NCI-H345 (cell line): ENCODE data around the gene PLCB1.
"Not testable (repeated sequence)": the region's sequence is repeated elsewhere in the genome, so short reads cannot be mapped to it uniquely, and the experiment has no call there.

Source experiments
- DNase-seq: peaks from one replicate; lab custom pipeline; 2025; lab: John Stamatoyannopoulos, UW

PLCB1 gene

DNA sequence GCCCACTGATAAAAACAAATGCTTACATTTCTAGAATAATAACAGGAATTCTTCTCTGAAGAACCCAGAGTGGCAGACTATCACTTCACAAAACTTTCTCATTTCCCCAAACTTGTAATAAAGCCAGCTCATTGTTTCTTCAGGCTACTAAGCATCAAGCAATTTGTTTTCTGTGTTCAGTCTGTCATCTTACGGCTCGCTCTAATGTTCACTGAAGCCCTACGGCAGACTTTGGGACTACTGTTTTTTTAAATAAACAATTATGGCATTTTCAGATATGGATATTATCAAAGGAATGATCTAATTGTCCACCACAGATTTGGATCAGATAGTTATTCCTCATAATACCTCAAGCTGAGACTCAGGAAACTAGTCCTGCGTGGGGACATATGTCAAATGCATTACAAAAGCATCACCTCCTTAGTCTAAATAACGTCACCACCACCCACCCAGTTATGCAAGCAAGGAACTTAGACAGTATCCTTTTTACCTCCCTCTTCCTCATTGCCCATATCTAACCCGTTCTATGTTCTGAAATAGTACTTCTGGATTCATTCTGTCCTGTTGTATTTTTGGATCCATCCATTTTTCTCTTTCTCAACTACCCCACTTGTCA is 415.1 kb downstream of the PLCB1 start:
- no peak for DNase-seq

GRCh38 chr20:8547968-8548588 is 416.0 kb downstream of the PLCB1 start:
- DNase-seq: no peak

- DNase-seq: no peak
Measured at GRCh38 chr20:8549192-8549591, 417.1 kb downstream of the PLCB1 start.

GRCh38 chr20:8557711-8558110 is 425.6 kb downstream of the PLCB1 start:
- no peak for DNase-seq

- no peak for DNase-seq
Measured at GRCh38 chr20:8562356-8562755, 430.3 kb downstream of the PLCB1 start.

- no peak for DNase-seq
Measured at GRCh38 chr20:8568075-8568474, 436.0 kb downstream of the PLCB1 start.

DNA sequence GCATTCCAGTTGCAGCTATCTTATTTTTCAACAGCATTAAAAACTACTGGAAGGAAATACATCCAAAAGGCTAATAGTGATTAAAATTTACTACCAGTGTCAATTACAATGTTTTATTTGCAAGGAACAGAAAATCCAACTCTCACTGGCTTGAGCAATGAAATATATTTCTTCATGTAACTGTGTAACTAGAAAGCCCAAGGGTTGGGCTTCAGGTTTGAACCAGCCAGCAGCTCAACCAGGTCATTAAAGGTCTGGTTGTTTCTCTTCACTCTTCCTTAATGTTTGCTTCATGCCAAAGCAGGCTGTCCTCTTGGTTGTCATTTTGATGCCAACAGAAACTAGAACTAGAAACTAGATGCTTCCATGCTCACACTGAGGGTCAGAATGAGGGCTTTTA is 437.7 kb downstream of the PLCB1 start:
- no peak for DNase-seq

DNA sequence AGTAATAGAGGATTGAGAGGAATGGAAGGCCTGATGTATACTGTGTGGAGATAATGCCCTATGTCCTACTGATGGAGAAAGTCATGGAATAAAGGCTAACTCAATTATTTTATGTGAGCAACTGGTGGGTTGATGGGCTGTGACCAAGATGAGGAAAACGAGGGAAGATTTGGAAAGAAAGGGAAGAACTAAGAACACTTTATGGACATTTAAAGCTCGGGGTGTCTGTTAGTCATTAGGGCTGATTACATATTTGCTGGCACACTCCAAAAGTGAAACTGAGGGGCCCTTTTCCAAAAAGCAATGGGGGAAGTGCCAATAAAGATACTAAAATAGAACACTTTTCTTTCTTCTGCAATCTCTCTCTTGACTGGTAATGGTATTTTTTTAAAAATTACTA is 439.5 kb downstream of the PLCB1 start:
- no peak for DNase-seq

- DNase-seq: no peak
Measured at GRCh38 chr20:8573686-8574085, 441.6 kb downstream of the PLCB1 start.

DNA sequence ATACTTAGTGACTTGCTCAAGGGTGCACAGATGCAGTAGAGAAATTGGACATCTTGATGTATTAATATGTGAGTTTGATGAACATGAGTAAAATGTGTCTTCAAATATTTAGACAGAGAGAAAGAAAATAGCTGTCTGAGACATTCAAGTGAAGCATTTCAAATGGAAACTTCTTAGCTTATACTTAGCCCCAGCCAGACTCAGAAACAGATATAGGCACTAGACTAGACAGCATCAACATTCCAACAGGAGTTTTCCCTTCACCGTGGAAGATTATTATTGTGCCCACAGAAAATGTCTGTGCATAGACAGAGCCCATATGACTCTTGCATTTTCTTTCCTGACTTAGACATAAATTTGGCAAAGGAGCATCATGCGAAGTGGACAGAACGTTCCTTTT is 443.0 kb downstream of the PLCB1 start:
- no peak for DNase-seq

DNA sequence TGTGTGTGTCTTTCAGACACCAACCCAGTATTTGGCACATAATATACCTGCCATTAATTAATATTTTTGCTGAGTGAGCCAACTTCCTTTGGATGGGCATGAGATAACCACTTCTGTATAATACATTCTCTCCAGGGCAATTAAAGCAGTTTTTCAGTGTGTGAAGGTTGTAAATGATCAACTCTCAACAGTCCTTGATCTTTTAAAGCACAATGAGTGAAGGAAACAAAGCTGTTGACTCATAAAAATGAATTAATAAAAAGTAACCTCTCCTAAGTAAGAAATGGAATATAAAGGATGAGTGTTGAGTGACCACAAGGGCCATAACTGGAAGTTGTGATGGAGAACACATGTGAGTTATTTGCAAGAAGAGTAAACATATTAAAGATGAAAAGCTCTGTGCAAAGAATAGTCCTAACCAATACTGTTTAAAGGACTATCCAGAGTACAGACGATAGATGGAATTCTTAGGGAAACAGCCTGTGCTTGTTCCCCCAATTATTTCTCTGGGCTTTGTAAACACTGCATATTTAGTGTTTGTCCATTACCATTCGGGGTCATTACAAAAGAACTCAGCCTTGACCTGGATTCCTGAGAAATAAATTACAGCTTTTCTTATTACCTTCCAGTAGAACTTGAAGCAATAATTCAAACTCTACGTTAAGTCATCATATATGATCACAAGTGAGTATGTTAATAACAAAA is 446.2 kb downstream of the PLCB1 start:
- no peak for DNase-seq

- DNase-seq: no peak
Measured at GRCh38 chr20:8579035-8579434, 447.0 kb downstream of the PLCB1 start.

DNA sequence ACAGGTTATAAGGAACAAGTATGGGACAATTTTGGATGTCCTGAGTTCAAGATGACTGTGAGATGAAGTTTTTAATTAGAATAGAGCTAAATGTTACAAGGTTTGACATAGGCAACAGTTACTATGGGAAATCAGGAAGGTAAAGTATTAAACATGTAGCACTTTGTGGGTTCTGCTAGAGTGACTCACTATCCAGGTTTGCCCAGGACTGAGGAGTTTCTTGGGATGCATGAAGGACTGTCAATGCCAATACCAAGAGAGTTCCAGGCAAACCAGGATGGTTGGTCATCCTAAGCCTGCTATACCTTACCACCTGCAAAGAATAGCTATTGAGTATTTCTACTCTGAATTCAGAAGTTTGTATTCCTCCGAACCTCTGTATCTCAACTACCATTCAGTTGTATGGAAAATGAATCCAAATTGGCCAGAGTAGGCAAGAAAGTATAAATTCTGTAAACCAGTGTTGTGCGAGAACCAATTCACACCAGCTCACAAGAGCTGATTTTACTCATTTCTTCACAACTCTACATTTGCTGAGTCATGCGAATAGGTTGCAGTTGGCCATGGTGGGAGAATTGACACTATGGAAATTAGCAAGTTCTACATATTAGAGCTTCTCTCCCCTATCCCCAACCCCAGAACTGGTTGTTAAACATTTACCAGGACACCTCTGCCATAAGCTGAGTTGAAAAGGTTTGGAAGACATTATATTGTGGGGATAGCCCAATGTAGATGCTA is 449.5 kb downstream of the PLCB1 start:
- DNase-seq: no peak

GRCh38 chr20:8583012-8583565 is 451.0 kb downstream of the PLCB1 start:
- DNase-seq: no peak

DNA sequence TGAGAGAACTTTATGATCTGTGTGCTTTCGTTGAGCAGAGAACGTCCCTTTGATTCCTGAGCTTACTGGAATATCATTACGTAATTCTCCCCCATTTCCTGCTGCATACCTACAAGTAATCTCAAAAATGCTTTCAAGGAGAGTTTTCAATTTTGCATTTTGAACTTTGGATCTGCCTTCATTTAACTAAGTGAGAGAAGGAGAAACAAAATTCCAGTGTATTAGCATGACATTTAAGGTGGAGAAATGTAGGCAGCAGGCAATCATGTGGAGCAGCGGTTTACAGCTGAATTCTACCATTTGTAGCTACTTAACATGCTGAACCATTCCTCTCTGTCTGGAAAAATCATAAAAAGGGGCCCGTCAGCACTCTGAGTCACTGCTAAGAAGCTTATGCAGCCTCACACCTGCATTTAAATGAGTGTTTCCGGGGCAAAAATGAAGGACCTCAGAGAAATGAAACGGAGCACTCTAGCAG is 451.5 kb downstream of the PLCB1 start:
- no peak for DNase-seq

DNA sequence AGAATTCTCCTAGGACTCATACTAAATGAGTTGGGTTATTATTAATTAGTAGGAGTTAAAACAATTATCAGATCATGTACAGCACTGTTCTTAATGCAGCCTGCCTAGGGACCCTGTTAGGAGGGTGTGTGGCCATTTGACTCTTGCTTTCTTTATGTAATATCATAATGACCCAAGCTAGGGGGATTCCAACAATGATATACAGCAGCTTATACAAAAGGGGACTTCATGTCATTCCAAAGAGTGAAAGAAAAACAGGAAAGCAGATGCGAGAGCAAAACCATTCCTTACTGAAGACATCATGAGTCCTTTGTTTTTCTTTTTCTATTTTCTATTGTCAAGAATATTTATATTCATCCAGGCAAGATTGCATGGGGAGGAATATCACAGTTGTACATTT is 455.2 kb downstream of the PLCB1 start:
- no peak for DNase-seq

DNA sequence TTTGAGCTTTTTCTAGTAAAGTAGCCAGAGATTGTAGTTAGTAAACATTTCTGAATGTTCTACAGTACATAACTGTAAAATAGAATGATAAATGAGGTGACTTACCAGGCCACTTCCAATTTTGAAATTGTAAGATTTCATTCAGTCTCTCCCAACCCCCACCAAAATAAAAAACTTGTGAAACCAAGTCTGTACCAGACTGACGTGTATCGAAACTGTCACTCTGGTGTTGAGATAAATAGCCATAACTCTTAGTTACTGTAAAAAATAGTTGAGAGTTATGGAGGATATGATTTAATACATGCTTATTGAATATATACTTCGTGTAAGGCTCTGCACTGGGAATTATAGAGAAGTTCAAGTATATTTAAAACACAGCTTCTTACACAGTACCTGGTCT is 455.7 kb downstream of the PLCB1 start:
- DNase-seq: no peak

DNA sequence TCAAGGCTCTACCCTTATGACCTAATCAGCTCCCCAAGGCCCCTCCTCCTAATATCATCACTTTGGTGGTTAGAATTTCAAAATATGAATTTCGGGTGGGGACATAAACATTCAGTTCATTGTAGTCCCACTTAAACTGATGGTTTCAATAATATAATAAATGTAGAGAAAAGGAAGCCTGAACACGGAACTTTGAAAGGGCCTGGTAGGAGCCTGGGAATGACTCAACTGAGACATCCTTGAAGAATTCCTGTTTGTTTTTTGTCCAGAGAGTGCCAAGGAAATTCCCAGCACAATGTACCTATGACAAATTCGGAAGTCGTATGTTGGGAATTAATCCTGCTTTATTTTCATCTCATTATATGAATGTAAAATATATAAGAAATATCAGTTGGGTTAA is 457.9 kb downstream of the PLCB1 start:
- no peak for DNase-seq

GRCh38 chr20:8600910-8601541 is 469.0 kb downstream of the PLCB1 start:
- not testable (repeated sequence) for DNase-seq

DNA sequence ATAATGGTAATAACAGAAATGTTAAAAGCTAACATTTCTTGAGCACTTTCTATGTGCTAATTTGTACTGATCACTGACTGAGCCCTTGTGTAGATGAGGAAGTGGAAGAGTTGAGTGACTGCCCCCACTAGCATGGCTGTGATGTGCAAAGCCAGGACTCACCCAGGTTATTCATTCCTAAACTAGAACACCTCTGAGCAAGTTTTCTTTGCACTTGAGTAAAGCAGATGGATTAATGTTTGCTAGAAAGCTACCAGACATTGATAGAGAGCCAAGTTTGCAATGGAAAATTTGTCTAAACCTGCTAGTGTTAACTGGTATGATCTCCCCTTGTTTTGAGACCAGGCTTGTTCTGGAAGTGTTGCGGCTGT is 469.5 kb downstream of the PLCB1 start:
- no peak for DNase-seq

DNA sequence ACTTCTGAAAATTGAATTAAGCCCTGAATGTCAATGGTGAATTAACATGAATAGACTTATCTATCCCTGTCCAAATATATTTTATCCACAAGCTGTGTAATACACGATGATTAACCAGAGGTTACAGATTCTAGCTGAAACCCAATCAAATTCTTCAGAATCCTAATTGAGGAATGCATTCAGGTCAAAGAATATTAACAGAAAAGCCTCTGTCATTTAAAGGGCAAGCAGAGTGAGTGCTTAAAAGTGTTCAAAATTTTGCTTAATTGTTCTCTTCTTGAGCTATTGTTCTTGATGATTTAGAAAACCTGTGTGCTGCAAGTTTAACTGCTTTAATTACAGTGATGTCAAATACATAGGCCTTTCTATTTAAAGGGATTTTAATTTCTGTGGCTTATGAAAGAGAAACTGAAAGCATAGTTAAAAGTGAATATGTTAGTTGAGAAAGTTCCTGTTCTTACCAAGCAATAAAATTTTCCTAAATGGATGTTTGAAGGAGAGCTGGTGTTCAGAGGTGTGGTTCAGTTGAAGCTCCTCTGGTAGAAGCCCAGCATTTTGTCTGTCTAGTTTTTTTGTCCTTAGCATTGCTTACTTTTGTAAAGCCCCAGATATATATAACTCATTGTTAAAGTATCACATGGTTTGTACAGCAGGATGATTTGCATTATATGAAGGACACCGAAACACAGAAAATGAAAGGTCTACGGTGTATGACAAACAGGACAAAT is 470.5 kb downstream of the PLCB1 start:
- DNase-seq: no peak
